HG02763 (cell line): Measurements from ENCODE around the gene MTUS2.

Source experiments
- ATAC-seq: cut with Tn5 transposase; IDR thresholded peaks from one replicate; pipeline ENCODE4 v1.9.1; 2021; ENCODE audit warnings: mild to moderate bottlenecking, moderate library complexity; ENCODE audit not compliant: unreplicated experiment

MTUS2 gene

DNA sequence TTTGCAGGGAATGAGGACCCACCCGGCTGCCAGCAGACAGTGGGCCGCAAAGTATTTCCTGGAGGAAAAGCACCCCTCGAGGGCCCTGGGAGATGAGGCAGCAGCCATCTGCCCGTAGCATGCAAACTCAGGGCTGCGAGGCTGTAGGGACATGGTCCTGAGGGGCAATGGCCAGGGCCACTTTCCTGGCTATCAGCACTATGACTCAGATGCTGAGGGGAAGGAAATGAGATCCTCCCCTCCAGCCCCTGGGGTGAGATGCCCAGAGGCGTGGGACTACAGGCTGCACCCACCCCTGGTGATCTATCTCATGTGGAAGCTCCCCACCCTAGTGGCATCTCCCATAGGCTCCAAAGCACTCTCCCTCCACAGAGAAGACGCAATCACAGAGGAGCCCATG is 695.2 kb downstream of the MTUS2 start:
- ATAC-seq: no peak

- ATAC-seq: no peak
These were observed 695.9 kb downstream of the MTUS2 start for GRCh38 chr13:29516012-29516411.

DNA sequence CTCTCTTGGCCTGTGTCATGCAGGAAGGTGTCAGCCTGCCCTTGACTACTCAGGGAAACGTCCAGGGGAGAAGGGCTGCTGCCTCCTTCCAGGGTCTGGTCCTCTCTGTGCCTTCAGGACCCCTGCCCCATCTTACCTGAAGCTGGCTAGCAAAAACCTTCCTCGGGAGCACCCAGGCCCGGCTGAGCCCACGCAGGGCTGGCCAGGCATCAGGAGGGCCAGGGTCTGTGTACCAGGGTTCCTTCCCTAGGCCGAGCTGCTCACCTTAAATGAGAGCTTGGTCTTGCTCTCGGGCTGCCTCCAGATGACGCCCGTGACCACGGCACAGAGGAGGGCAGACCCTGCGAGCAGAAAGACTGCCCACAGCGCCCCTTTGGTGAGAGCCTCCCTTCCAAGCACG is 696.7 kb downstream of the MTUS2 start:
- ATAC-seq: no peak

DNA sequence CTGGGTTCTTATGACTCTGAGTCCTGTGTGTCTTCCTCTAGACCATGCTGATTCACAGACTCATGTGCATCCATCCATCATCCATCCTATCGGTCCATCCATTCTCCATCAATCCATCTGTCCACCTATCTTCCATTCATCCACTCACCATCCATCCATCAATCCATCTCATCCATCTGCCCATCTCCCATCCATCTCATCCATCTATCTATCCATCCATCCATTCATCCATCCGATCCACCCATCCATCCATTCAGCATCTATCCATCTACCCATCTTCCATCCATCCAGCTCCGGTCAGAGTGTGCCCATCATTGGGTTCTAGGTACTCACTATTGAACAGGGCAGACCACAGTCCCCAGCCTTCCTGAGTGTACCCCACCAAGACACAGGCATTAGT is 699.8 kb downstream of the MTUS2 start:
- no peak for ATAC-seq

- ATAC-seq: no peak
These were observed 700.5 kb downstream of the MTUS2 start for GRCh38 chr13:29520671-29521070.

DNA sequence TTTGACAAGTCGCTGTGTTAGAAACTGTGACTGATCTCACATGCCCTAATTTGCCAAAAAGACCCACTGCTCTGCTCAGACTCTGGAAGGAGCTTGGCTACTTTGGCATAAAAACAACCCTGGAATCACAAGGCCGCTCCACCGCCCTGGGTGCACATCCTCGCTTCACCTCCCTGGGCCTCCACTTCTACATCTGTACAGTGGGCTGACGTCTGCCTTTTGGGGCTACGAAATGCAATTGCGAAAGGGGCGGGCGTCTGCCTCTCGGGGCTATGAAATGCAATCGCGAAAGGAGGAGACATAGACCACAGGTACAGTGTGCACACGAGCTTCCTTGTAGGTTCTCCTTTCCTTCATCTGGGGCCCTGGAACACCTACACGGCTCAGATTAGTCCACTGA is 701.2 kb downstream of the MTUS2 start:
- no peak for ATAC-seq

- no peak for ATAC-seq
These were observed 702.0 kb downstream of the MTUS2 start for GRCh38 chr13:29522044-29522685.

GRCh38 chr13:29523199-29523961 is 703.2 kb downstream of the MTUS2 start:
- ATAC-seq: no peak

DNA sequence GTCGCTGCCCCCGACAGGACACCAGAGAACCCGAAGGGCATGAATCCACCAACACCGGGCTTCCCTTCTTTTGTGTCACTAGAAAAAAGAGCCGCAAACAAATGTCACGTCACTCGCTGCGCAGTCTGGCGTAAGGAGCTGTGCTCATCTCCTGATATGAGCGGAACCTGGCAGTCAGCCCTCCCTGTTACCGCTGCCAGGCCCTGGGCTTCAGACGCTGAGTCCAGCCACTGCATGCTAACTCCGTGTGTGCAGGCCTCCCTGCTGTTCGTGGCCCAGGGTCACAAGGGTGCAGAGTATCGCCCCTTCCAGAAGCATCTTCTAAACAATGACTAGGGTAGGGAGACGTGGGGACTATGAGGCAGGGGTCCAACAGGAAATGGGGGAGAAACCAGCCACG is 704.0 kb downstream of the MTUS2 start:
- no peak for ATAC-seq

DNA sequence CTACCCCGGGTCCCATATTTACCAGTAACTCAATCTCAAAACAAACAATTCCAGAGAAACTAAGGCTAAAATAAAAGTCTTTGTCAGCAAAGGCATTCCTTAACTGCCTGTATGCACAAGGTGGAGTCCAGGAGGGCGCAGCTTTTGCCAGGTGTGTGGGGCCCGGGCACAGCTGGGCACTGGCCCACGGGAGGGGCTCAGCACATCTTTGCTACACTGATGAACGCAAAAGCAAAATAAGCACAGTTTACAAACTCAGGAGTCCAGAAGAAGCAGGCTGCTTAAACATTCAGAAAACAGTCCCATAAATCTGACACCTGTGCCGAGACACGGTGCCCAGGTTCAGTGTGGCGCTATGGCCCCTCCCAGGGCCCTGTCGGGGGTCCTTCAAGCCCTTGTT is 704.5 kb downstream of the MTUS2 start:
- no peak for ATAC-seq

GRCh38 chr13:29525757-29526156 is 705.6 kb downstream of the MTUS2 start:
- no peak for ATAC-seq

- ATAC-seq: no peak
These were observed 706.6 kb downstream of the MTUS2 start for GRCh38 chr13:29526741-29527140.

- no peak for ATAC-seq
These were observed 707.4 kb downstream of the MTUS2 start for GRCh38 chr13:29527511-29527910.

DNA sequence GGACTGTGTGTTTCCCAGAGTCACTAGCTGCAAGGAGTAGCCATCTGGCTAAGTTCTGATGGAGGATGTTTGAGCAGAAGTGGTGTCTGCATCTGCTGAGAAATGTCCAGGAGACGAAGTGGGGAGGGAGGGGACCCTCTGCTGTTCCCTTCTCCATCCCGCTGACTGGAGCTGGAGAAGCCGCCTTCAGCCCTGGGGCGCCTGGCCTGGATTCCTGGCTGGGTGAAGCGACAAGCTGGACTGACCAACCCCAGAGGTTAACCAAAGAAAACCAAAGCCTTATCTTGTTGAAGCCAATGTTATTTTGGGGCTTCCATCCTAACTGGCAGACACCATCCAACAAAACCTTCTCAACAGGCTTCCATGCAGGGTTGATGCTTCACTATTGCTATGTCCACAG is 707.8 kb downstream of the MTUS2 start:
- no peak for ATAC-seq

DNA sequence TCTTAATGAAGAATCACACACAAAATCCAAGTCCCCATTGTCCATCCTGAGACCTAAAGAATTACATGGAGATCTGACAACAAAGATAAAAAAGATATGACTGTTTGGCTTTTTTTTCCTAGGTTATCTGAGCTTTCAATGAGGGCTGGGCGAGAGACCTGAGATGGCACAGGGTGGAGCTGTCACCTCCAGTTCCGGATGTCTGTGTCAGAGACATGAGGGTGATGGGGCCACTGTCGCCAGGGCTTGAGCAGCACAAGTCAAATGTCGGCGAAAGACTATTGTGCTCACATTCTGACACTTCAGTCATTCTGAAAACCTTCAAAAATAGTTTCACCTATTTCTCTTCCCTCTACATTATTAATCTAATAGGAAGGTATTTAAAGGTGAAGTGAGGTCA is 709.6 kb downstream of the MTUS2 start:
- ATAC-seq: no peak

DNA sequence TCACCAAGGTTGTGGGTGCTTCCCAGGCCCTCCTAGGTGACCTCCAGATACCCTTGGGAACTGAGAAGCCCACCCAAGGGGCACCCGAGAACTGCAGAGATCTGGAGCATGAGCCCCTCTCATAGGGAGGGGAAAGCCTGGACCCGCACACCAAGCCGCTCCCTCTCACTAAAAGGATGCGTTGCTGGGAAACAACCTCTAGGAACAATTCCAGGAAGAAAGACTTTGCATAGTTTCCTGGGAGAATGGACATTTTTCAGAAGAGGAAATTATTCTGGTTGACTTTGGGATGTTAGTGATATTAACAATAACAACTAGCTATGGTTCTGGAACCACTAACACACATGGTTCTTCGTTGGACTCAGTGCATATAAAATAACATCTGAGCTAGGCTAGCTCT is 710.8 kb downstream of the MTUS2 start:
- ATAC-seq: no peak

GRCh38 chr13:29532116-29532515 is 712.0 kb downstream of the MTUS2 start:
- no peak for ATAC-seq

DNA sequence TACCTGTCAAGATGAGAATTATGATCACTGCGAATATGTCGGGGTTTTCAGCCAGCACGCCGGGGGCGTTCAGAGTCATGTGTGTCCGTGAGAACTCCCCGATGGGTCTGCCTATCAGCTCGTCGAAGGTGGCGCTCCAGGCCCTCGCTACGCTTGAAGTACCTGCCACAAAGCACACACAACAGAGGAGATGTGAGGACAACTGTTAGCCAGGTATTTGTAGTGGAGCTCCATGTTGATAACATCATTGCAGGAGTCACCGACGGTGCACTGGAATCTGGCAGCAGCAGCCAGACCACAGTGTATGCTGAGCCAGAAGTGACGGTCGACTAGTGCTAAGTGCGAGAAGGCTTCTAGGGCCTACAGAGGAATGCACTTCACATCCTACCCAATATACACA is 712.7 kb downstream of the MTUS2 start:
- no peak for ATAC-seq

DNA sequence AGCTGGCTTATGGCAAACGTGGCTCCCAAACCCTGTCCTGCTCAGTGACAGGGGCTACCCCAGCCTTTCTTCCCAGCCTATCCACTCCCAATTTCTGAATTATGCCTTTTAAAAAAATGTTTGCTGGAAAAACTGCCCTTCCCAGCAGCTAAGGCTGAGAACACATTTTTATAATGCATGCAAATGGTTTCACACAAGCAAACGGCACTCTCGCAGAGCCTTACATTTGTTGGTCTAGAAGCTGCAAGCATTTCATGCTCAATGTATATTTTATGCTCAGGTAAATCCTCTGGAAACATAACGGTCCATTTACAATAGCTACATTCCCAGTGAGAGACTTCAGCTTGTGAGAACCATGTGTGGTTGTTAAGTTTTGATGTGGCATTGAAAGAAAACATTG is 713.9 kb downstream of the MTUS2 start:
- ATAC-seq: no peak

DNA sequence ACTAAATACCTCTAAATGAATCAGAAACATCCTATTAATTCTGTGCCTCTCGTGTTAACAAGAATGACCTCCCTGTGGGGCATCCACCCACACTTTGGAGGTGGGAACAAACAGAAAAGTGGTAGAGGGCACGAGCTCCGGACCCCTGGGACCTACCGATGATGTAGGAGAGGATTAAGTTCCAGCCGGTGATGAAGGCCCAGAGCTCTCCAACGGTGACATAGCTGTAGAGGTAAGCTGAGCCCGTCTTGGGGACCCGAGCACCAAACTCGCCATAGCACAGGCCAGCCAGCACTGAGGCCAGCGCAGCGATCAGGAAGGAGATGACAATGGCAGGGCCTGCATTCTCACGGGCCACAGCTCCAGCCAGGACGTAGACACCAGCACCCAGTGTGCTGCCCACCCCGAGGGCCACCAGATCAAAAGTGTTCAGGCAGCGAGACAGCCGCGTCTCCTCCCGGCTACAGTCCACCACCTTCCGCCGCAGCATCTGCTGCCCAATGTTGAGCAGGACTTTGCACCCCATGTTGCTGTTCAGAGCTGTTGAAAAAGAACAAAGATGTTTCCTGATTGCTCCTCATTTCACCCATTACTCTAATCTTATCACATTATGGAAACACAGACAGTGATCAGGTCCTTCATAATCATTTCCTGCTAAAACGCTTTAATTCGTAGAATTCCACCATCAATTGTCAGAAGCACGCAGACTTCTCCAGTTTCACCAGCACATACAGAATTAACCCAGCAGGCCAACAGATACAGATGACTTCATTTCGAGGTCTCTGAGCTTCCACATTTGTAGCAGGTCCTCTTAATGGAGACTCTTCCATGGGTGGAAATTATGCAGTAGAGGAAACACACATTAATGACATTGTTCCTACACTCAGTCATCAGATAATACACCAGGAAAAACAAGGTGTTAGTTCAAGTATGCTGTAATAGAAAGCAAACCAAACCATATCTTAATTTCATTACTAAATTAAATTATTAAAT is 715.8 kb downstream of the MTUS2 start:
- no peak for ATAC-seq

DNA sequence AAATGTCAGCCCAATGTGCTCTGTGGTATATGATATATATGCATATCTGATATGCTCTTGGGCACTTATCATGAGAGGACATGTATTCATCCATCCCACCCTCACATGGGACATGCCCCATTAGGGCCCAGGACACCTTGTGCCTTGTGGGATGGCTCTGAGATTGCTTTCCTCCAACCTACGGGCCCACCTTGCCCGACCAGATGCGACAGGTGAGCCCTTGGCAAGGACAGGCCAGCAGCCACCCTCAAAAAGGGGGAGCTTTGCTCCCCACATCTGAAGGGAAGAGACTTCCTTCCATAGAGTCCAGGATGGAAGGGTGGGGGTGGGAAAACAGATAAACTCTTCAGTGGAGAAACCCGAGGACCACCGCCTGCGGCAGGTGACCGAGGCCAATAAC is 716.7 kb downstream of the MTUS2 start:
- no peak for ATAC-seq
